ENCODE measurements around the gene KCNC3. TPM values are rescaled to one million over a fixed set of nuclear protein-coding genes. Genes with fewer than 3 reads are reported as not detected.

KCNC3 gene
- total and polyA plus RNA-seq, 2 of the 13 experiments (the other 11 are each of a cell fraction or from before 2014, with no cell fraction given): 0.29 to 1.7 TPM

GRCh38 chr19:50376166-50377050 lies 47.2 kb upstream of the KCNC3 start, which contains the start of gene NR1H2 (continued):
- no peak for TF ChIP-seq ZBTB37 (CRISPR knock-in tag; IDR thresholded peaks at IDR 0.05)
- peak; percentile 77 for TF ChIP-seq POGZ (CRISPR knock-in tag; IDR thresholded peaks at IDR 0.05)
- TF ChIP-seq ZNF75D (CRISPR knock-in tag; IDR thresholded peaks at IDR 0.05; ENCODE audit: borderline replicate concordance): no peak
- TF ChIP-seq KDM5B (CRISPR knock-in tag; IDR thresholded peaks at IDR 0.05; ENCODE audit: borderline replicate concordance): peak; percentile 38; the same call in 1 of the 2 replicates
- no peak for TF ChIP-seq BATF2 (CRISPR knock-in tag; IDR thresholded peaks at IDR 0.05)
- TF ChIP-seq ZNF326 (CRISPR knock-in tag; IDR thresholded peaks at IDR 0.05; ENCODE audit: borderline replicate concordance): no peak
- peak; percentile 52; the same call in 1 of the 2 replicates for TF ChIP-seq RFX1 (IDR thresholded peaks at IDR 0.05)
- TF ChIP-seq ZNF331 (CRISPR knock-in tag; IDR thresholded peaks at IDR 0.05): peak; percentile 75
- no peak for TF ChIP-seq ZNF552 (CRISPR knock-in tag; IDR thresholded peaks at IDR 0.05; ENCODE audit: borderline replicate concordance)
- no peak for TF ChIP-seq SMC3 (IDR thresholded peaks at IDR 0.05; ENCODE audit: low read length)
- TF ChIP-seq ZNF136 (CRISPR knock-in tag; IDR thresholded peaks at IDR 0.05; ENCODE audit: low read depth): no peak
- TF ChIP-seq NONO (IDR thresholded peaks at IDR 0.05): no peak
- peak; percentile 80; the same call in 1 of the 2 replicates for TF ChIP-seq NONO (CRISPR knock-in tag; conservative IDR thresholded peaks at IDR 0.05)
- TF ChIP-seq, protein P1, sequence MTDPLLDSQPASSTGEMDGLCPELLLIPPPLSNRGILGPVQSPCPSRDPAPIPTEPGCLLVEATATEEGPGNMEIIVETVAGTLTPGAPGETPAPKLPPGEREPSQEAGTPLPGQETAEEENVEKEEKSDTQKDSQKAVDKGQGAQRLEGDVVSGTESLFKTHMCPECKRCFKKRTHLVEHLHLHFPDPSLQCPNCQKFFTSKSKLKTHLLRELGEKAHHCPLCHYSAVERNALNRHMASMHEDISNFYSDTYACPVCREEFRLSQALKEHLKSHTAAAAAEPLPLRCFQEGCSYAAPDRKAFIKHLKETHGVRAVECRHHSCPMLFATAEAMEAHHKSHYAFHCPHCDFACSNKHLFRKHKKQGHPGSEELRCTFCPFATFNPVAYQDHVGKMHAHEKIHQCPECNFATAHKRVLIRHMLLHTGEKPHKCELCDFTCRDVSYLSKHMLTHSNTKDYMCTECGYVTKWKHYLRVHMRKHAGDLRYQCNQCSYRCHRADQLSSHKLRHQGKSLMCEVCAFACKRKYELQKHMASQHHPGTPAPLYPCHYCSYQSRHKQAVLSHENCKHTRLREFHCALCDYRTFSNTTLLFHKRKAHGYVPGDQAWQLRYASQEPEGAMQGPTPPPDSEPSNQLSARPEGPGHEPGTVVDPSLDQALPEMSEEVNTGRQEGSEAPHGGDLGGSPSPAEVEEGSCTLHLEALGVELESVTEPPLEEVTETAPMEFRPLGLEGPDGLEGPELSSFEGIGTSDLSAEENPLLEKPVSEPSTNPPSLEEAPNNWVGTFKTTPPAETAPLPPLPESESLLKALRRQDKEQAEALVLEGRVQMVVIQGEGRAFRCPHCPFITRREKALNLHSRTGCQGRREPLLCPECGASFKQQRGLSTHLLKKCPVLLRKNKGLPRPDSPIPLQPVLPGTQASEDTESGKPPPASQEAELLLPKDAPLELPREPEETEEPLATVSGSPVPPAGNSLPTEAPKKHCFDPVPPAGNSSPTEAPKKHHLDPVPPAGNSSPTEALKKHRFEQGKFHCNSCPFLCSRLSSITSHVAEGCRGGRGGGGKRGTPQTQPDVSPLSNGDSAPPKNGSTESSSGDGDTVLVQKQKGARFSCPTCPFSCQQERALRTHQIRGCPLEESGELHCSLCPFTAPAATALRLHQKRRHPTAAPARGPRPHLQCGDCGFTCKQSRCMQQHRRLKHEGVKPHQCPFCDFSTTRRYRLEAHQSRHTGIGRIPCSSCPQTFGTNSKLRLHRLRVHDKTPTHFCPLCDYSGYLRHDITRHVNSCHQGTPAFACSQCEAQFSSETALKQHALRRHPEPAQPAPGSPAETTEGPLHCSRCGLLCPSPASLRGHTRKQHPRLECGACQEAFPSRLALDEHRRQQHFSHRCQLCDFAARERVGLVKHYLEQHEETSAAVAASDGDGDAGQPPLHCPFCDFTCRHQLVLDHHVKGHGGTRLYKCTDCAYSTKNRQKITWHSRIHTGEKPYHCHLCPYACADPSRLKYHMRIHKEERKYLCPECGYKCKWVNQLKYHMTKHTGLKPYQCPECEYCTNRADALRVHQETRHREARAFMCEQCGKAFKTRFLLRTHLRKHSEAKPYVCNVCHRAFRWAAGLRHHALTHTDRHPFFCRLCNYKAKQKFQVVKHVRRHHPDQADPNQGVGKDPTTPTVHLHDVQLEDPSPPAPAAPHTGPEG (CRISPR knock-in tag; IDR thresholded peaks at IDR 0.05): no peak
- TF ChIP-seq KLF6 (CRISPR knock-in tag; IDR thresholded peaks at IDR 0.05): peak; percentile 68
- TF ChIP-seq ZFY (CRISPR knock-in tag; IDR thresholded peaks at IDR 0.05): peak; percentile 47; the same call in 1 of the 2 replicates
- no peak for TF ChIP-seq ZBTB1 (CRISPR knock-in tag; IDR thresholded peaks at IDR 0.05; ENCODE audit: borderline replicate concordance)
- peak; percentile 46; the same call in 1 of the 2 replicates for TF ChIP-seq FOXP4 (CRISPR knock-in tag; IDR thresholded peaks at IDR 0.05)
- no peak for TF ChIP-seq RAD51 (IDR thresholded peaks at IDR 0.05; ENCODE audit: borderline replicate concordance)
- no peak for TF ChIP-seq ZNF260 (CRISPR knock-in tag; IDR thresholded peaks at IDR 0.05; ENCODE audit: borderline replicate concordance, low read depth)

Data from HepG2 (cell line).